ENCODE results near the gene CLHC1. TPM values are rescaled to one million over a fixed set of nuclear protein-coding genes. Genes with fewer than 3 reads are reported as not detected.

The CLHC1 gene
- total RNA-seq, 8 experiments from 2014 or later = 7.5 to 30.4 (median 17.8) TPM

DNA sequence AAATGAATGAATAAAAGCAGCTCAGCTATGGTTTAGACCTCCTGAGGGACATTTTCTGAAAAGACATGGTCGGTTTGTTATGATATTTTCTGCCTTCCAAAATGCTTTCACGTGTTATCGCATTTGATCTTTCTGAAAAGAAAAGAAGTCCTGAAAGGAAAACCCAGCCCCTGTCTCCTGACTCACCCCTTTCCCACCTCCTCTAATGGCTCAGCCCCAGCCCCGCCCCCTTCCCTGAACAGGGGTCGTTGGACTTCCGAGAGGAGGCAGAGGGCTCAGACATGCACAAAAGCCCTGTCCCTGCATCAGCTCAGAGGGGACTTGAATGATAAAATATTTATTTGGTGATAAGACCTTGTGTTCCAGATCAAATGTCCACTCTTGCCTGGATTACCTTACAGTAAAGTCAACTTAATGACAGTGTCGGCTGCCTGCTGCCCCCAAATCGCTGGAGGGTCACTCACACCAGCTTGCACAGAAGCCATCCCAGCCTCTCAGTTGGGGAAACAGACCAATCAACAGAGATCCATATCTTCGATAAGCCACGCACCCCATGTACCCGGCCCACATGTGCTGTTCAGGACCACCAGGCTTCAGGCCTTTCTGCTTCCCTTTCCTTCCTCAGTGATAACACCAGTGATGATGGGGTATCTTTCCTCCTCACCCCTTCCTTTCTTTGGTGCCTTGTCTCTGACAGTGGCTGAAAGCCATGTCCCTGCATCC lies 69.6 kb downstream of the CLHC1 start:
- peaks cover 58 to 65% of the 10 kb centered on the region in 2 donors for H3K4me1 ChIP-seq (replicated peaks in 1 of 2)
- WGBS, 10 experiments = 10 to 100% (median 71%) methylated on average over 1 to 4 of the region's 11 CpGs; no CpG with 5 or more reads in 4 of the 10 experiments
- in situ Hi-C loops (cut with MboI; ENCODE audit: low pct_unique_long_range_greater_than_20kb in 2 of 9, low sequenced_read_pairs in 9 of 9, unreplicated experiment in 9 of 9) = loop anchor here in 5 of 9 experiments (10.0 to 25.0 kb wide), 4 partner anchors 100 to 128 kb away; partner anchors contain the start of gene RTN4 (in 1 of the 5)
- ATAC-seq (replicated peaks in 6 of 8) = no peak
- no peak overlapping the region for H3K27ac ChIP-seq
- no peak overlapping the region for H3K4me3 ChIP-seq

DNA sequence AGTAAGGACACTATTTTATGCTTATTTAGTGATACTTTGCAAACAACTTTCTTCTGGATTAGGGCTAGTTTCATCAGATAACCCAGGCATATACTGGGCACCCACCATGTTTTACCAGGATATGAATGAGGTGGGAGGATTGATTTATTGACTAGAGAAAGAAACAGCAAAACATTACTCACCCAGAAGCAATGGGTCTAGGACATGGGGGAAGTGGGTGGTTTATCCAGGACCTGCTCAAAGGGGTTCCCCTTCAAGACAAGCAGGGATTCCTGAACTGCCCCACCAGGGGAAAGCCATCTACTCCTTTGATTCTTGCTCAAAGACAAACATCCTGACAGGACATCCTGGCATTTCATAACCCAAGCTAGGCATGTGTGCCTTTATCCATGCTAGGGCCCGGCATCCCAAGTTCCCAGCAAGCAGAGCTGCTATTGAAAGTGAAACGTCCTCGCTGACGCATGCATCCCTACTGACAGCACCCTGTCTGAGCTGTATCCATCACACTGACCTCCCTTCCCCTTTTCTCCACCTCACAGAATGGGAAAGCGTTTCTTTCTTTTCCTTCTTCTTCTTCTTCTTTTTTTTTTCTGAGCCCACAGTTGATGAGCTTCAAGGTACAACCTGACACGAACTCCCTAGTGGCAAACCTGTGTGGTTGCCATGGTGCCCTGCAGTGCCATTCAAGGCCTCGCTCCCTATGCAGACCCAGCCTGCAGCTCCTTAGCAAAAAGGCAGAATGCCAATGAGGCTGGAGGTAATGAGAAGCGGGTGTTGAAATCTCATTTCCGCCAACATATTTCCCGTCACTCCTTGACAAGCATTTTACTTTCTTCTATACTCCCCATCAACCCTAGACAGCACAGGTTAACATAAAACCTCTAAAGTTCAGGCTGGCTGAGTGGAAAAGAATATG lies 70.5 kb downstream of the CLHC1 start:
- WGBS, 10 experiments = 18 to 93% (median 81%) methylated on average over 3 to 8 of the region's 10 CpGs; no CpG with 5 or more reads in 1 of the 10 experiments
- H3K4me1 ChIP-seq (replicated peaks in 1 of 2) = peaks cover 62 to 63% of the 10 kb centered on the region in 2 donors
- H3K4me3 ChIP-seq = no peak overlapping the region
- H3K27ac ChIP-seq = no peak overlapping the region
- peak in 3 of 8 experiments; percentile 24 to 75 (median 42) for ATAC-seq (replicated peaks in 6 of 8)
- in situ Hi-C loops (cut with MboI; ENCODE audit: low pct_unique_long_range_greater_than_20kb in 2 of 9, low sequenced_read_pairs in 9 of 9, unreplicated experiment in 9 of 9) = loop anchor here in 5 of 9 experiments (10.0 to 25.0 kb wide), 4 partner anchors 99 to 127 kb away; partner anchors contain the start of gene RTN4 (in 1 of the 5)

DNA sequence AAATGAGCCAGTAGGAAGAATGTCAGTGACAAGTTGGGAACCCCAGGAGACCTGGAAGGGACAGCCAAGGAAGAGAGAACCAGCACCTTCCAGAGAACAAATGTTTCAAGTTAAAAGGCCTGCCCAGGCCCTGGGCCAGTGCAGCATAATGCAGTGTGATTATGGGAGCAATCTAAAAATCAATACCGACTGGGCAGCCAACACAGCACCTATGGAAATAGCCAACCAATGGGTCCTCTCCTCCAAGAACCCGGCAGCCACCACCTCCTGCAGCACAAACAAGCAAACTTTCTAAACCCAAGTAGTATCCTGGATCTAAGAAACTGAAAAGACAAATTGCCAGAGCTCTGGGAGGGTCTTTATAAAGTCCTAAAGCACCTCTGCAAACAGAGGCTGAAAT lies 71.7 kb downstream of the CLHC1 start:
- in situ Hi-C loops (cut with MboI; ENCODE audit: low pct_unique_long_range_greater_than_20kb in 2 of 9, low sequenced_read_pairs in 9 of 9, unreplicated experiment in 9 of 9) = loop anchor here in 5 of 9 experiments (10.0 to 25.0 kb wide), 4 partner anchors 98 to 126 kb away; partner anchors contain the start of gene RTN4 (in 1 of the 5)
- Histone ChIP-seq H3K4me3 (no peak overlapping the region), H3K27ac (no peak overlapping the region), H3K4me1 (replicated peaks in 1 of 2) (peaks cover 64 to 67% of the 10 kb centered on the region in 2 donors)
- WGBS, 10 experiments = 57 to 100% methylated on average over 1 of the region's 2 CpGs; no CpG with 5 or more reads in 8 of the 10 experiments
- ATAC-seq (replicated peaks in 6 of 8) = no peak

DNA sequence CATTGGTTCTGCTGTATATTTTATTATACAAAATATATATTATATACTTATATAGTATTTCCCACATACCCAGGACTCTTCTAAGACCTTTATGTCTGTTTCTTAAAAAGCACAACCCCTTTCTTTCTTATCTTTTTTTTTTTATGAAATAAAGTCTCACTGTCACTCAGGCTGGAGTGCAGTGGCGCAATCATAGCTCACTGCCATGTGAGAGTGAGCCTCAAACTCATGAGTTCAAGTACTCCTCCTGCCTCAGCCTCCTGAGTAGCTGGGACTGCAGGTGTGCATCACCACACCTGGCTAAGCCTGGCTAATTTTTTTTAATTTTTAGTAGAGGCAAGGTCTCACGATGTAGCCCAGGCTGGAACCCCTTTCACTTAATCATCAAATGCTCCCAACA lies 72.3 kb downstream of the CLHC1 start:
- in situ Hi-C loops (cut with MboI; ENCODE audit: low pct_unique_long_range_greater_than_20kb in 2 of 9, low sequenced_read_pairs in 9 of 9, unreplicated experiment in 9 of 9) = loop anchor here in 5 of 9 experiments (10.0 to 25.0 kb wide), 4 partner anchors 97 to 125 kb away; partner anchors contain the start of gene RTN4 (in 1 of the 5)
- Histone ChIP-seq H3K27ac (no peak overlapping the region), H3K4me3 (no peak overlapping the region), H3K4me1 (replicated peaks in 1 of 2) (peaks cover 60 to 63% of the 10 kb centered on the region in 2 donors)
- ATAC-seq (replicated peaks in 6 of 8) = no peak
- WGBS, 10 experiments = 50 to 100% (median 92%) methylated on average over 1 to 2 of the region's 2 CpGs; no CpG with 5 or more reads in 1 of the 10 experiments

DNA sequence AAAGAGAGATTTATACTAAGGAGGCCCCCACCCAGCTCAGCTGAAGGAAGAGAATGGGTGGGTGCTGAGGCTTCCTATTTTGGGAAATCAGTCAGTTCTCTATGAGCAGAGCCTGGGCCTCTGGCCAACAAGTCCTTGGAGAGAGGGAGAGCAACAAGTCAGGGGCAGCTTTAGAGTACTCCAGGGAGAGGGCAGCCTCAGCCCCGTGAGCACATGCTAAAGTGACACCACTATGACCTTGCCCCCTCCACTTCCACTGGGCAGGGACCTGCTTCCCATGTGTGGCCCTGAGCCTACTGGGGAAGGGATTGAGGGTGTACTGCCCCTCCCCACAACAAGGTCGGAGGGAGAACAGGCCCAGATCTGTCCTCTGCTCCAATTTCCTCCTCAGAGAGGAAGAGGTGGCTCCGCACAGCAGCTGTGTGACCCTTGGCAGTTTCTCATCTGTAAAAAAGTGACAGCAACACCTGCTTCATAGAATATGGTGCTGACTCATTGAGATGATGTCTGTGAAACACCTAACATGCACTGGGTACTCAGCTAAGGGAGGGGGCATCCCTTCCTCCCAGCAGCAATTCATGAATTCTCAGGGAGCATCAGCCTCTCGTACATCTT lies 72.9 kb downstream of the CLHC1 start:
- Histone ChIP-seq H3K27ac (no peak overlapping the region), H3K4me3 (no peak overlapping the region), H3K4me1 (replicated peaks in 1 of 2) (peaks cover 57 to 65% of the 10 kb centered on the region in 2 donors)
- 50 to 100% (median 71%) methylated on average over 1 to 2 of the region's 4 CpGs; no CpG with 5 or more reads in 5 of the 10 experiments for WGBS, 10 experiments
- peak in 6 of 8 experiments; percentile 7 to 90 (median 81) for ATAC-seq (replicated peaks in 6 of 8)
- in situ Hi-C loops (cut with MboI; ENCODE audit: low pct_unique_long_range_greater_than_20kb in 2 of 9, low sequenced_read_pairs in 9 of 9, unreplicated experiment in 9 of 9) = loop anchor here in 3 of 9 experiments (25.0 kb wide), 2 partner anchors 97 to 122 kb away; partner anchors contain the start of gene RTN4 (in 1 of the 3)

DNA sequence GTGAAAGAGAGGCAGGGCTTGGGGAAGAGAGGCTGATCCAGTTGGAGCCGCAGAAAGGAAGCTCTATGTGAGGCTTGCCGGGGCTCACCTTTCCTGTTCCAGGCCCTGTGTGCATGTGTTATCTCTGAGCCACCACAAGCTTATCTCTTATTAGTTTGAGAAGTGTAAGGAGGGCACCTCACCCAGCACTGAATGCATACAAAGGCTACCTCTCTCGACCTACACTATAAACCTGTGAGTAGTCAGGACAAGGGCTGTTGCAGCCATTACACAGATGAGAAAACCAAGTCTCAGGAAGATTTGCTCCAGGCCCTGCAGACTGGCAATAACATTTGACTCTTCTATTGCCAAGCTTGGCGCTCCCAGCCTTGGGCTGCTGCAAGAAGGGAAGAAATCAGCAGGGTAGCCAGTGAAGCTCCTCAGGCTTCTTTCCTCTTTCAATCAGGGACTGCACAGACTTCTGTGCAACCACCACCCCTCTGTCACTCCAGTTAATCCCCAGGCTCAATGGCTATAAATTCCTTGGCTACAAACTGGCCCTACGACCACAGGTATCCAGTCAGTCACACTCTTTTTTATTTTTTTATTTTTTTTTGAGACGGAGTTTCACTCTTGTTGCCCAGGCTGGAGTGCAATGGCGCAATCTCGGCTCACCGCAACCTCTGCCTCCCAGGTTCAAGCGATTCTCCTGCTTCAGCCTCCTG lies 73.8 kb downstream of the CLHC1 start:
- no peak overlapping the region for H3K4me3 ChIP-seq
- peaks cover 59 to 65% of the 10 kb centered on the region in 2 donors for H3K4me1 ChIP-seq (replicated peaks in 1 of 2)
- 84 to 100% (median 93%) methylated on average over 1 to 7 of the region's 10 CpGs for WGBS, 10 experiments
- ATAC-seq (replicated peaks in 6 of 8) = no peak
- in situ Hi-C loops (cut with MboI; ENCODE audit: low pct_unique_long_range_greater_than_20kb in 2 of 9, low sequenced_read_pairs in 9 of 9, unreplicated experiment in 9 of 9) = loop anchor here in 3 of 9 experiments (25.0 kb wide), 2 partner anchors 96 to 121 kb away; partner anchors contain the start of gene RTN4 (in 1 of the 3)
- H3K27ac ChIP-seq = no peak overlapping the region

DNA sequence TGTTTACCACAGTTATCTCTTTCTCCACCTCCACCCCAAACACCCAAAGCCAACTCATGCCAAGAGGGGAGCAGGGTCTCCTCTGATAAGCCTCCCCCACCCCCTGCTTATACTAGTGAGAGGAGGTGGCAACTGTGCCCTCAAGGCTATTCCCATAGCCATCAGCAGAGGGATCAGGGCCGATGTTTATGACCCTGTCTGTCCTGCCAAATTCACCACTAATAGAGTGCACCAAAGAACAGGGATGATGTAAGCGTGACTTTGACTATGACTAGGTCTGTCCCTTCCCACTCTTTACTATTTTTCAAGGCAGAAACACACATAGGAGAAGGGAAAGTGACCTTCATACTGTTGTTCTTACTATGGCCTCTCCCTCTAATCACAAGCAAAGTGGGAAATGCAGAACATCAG lies 74.6 kb downstream of the CLHC1 start:
- H3K4me3 ChIP-seq = no peak overlapping the region
- peak in 3 of 8 experiments; percentile 4 to 14 (median 9) for ATAC-seq (replicated peaks in 6 of 8)
- H3K4me1 ChIP-seq (replicated peaks in 1 of 2) = peaks cover 52 to 68% of the 10 kb centered on the region in 2 donors
- in situ Hi-C loops (cut with MboI; ENCODE audit: low pct_unique_long_range_greater_than_20kb in 2 of 9, low sequenced_read_pairs in 9 of 9, unreplicated experiment in 9 of 9) = loop anchor here in 3 of 9 experiments (25.0 kb wide), 2 partner anchors 95 to 120 kb away; partner anchors contain the start of gene RTN4 (in 1 of the 3)
- H3K27ac ChIP-seq = no peak overlapping the region
- WGBS, 10 experiments = 0 to 100% (median 44%) methylated on average over 1 to 2 of the region's 2 CpGs; no CpG with 5 or more reads in 4 of the 10 experiments

DNA sequence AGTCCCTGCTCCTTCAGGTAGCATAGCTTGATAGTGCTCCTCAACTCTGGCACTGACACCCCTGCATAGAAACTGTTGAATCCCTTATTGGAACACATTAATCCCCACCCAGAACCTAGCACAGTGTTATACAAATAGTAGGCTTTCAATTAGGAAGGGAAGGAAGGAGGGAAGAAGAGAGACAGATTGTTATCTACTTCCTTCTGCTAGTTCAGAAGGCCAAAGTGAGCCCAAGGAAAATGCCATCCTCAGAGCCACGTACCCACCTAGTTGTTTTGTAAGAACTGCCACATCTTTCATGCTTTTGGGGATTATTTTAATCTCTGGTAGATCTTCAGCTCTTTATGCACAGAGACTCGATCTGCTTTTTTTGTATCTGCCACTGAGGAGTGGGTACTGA lies 75.1 kb downstream of the CLHC1 start:
- Histone ChIP-seq H3K4me1 (replicated peaks in 1 of 2) (peaks cover 47 to 63% of the 10 kb centered on the region in 2 donors), H3K27ac (no peak overlapping the region), H3K4me3 (no peak overlapping the region)
- ATAC-seq (replicated peaks in 6 of 8) = no peak
- in situ Hi-C loops (cut with MboI; ENCODE audit: low pct_unique_long_range_greater_than_20kb in 2 of 9, low sequenced_read_pairs in 9 of 9, unreplicated experiment in 9 of 9) = loop anchor here in 3 of 9 experiments (25.0 kb wide), 2 partner anchors 95 to 120 kb away; partner anchors contain the start of gene RTN4 (in 1 of the 3)
- WGBS, 10 experiments = 0 to 100% (median 75%) methylated on average over 1 to 2 of the region's 2 CpGs; no CpG with 5 or more reads in 2 of the 10 experiments

DNA sequence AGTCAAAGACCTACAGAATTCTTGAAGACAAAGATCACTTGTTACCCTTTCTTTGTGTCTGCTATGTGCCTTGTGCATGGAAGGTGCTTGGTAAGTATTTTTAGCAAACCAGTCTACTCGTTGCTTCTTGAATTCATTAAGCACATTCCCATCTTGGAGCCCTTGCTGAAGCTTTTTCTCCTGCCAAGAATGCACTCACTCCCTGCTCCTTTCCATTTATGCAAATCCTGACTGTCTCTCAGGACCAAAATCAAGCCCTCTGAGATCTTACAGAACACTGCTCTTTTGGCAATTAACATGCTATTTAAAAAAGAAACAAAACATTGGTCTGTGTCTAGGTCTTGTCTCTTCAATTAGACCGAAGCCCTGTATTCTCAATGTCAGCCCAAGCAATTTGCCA lies 75.8 kb downstream of the CLHC1 start:
- peak in 4 of 8 experiments; percentile 12 to 75 (median 49) for ATAC-seq (replicated peaks in 6 of 8)
- H3K4me3 ChIP-seq = no peak overlapping the region
- 0 to 100% (median 0%) methylated on average over 1 to 2 of the region's 2 CpGs; no CpG with 5 or more reads in 2 of the 10 experiments for WGBS, 10 experiments
- in situ Hi-C loops (cut with MboI; ENCODE audit: low pct_unique_long_range_greater_than_20kb in 2 of 9, low sequenced_read_pairs in 9 of 9, unreplicated experiment in 9 of 9) = loop anchor here in 3 of 9 experiments (25.0 kb wide), 2 partner anchors 94 to 119 kb away; partner anchors contain the start of gene RTN4 (in 1 of the 3)
- H3K27ac ChIP-seq = no peak overlapping the region
- peaks cover 40 to 57% of the 10 kb centered on the region in 2 donors for H3K4me1 ChIP-seq (replicated peaks in 1 of 2)

DNA sequence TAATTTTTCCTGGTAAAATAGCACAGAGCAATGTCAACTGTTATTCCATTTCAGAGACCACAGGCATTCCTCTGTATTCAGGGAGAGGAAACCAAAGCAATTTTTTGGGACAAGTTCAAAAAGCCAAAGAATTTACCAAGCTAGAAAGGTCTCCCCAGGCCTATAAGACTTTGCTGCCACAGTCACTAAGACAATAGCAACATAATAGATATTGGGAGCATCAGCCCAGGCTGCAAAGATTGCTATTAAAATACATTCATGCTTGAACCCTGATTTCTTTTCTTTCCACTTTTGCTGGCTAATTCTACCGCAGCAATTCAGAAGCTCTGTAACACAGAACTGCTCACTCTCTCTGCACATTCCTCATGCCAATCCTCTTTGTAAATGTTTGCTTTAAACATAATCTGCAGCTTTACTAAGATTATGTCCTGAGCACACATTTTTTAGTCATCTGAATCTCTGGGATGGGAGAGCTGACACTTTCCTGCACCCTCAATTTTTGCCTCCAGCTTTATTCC lies 76.3 kb downstream of the CLHC1 start:
- in situ Hi-C loops (cut with MboI; ENCODE audit: low pct_unique_long_range_greater_than_20kb in 2 of 9, low sequenced_read_pairs in 9 of 9, unreplicated experiment in 9 of 9) = loop anchor here in 3 of 9 experiments (25.0 kb wide), 2 partner anchors 94 to 119 kb away; partner anchors contain the start of gene RTN4 (in 1 of the 3)
- WGBS, 10 experiments = 10 to 100% (median 75%) methylated on average over 1 of the region's 1 CpG; no CpG with 5 or more reads in 5 of the 10 experiments
- no peak overlapping the region for H3K27ac ChIP-seq
- H3K4me1 ChIP-seq (replicated peaks in 1 of 2) = peaks cover 37 to 52% of the 10 kb centered on the region in 2 donors
- H3K4me3 ChIP-seq = no peak overlapping the region
- ATAC-seq (replicated peaks in 6 of 8) = peak in 4 of 8 experiments; percentile 3 to 60 (median 28)

DNA sequence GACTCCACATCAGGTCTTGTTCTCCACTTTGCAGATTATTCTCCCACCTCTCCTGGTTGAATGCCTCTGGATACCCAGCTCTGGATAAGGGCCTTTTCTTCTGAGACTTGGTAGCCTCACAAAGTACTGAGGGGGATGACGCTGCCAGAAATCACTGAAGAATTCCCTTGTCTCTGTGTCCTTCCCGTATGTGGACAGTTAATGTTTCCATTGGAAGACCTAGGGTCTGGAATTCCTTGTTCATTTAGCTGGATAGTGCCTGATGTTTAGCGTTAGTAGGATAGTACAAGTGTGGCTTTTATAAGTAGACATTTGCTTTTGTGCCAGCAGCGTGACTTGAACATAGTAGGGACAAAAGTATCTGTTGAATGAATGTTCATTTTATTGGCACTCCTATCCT lies 76.9 kb downstream of the CLHC1 start:
- Histone ChIP-seq H3K4me1 (replicated peaks in 1 of 2) (peaks cover 33 to 52% of the 10 kb centered on the region in 2 donors), H3K27ac (no peak overlapping the region), H3K4me3 (no peak overlapping the region)
- in situ Hi-C loops (cut with MboI; ENCODE audit: low pct_unique_long_range_greater_than_20kb in 2 of 9, low sequenced_read_pairs in 9 of 9, unreplicated experiment in 9 of 9) = loop anchor here in 3 of 9 experiments (25.0 kb wide), 2 partner anchors 93 to 118 kb away; partner anchors contain the start of gene RTN4 (in 1 of the 3)
- ATAC-seq (replicated peaks in 6 of 8) = no peak
- 36 to 100% (median 92%) methylated on average over 1 to 4 of the region's 4 CpGs; no CpG with 5 or more reads in 3 of the 10 experiments for WGBS, 10 experiments

Measured in motor neuron (in vitro differentiated cells).